GM19452 (cell line): ENCODE results near the gene ERG.

Experiments
- ATAC-seq: cut with Tn5 transposase; IDR thresholded peaks from one replicate; pipeline ENCODE4 v1.9.1; 2021; ENCODE audit not compliant: unreplicated experiment

Gene ERG

GRCh38 chr21:38340131-38340530 is 158.1 kb downstream of the ERG start:
- ATAC-seq, result no peak

- ATAC-seq, result no peak
Observed at GRCh38 chr21:38337793-38338192, 160.5 kb downstream of the ERG start.

GRCh38 chr21:38334866-38335265 is 163.4 kb downstream of the ERG start:
- no peak for ATAC-seq

- ATAC-seq, result no peak
Observed at GRCh38 chr21:38333301-38334272, 164.7 kb downstream of the ERG start.

GRCh38 chr21:38330666-38331065 is 167.6 kb downstream of the ERG start:
- ATAC-seq, result no peak
